HCT116 (cell line): ENCODE data around the gene RAP1A.

Experiments
- CBX3 ChIP-seq: IDR thresholded peaks from 2 replicates; pipeline ENCODE4 v1.6.1; 2012; ENCODE audit warnings: low read depth
- CEBPB ChIP-seq: IDR thresholded peaks from 2 replicates; pipeline ENCODE4 v1.6.1; 2012; ENCODE audit warnings: low read depth
- EZH2 ChIP-seq: fragments of 200-600 bp; sonication (generic); IDR thresholded peaks from 2 replicates; pipeline ENCODE4 v1.6.1; 2017; ENCODE audit warnings: antibody characterized with exemption, mixed run types
- EZH2phosphoT487 ChIP-seq: fragments of 200-600 bp; IDR thresholded peaks from 2 replicates; pipeline ENCODE4 v1.6.1; 2018; ENCODE audit warnings: antibody characterized with exemption, borderline replicate concordance
- FOSL1 ChIP-seq: IDR thresholded peaks from 2 replicates; pipeline ENCODE4 v1.6.1; 2012; ENCODE audit warnings: low read depth
- POLR2A ChIP-seq: IDR thresholded peaks from 2 replicates; pipeline ENCODE4 v1.7.0; 2011; ENCODE audit warnings: borderline replicate concordance; ENCODE audit not compliant: insufficient read depth, insufficient read length; ENCODE audit errors: extremely low read depth
- RAD21 ChIP-seq: IDR thresholded peaks from 2 replicates; pipeline ENCODE4 v1.6.1; 2012; ENCODE audit warnings: low read depth, mild to moderate bottlenecking
- YY1 ChIP-seq: IDR thresholded peaks from 2 replicates; pipeline ENCODE4 v1.6.1; 2011; ENCODE audit warnings: low read length, low read depth, moderate library complexity, mild to moderate bottlenecking; ENCODE audit not compliant: insufficient replicate concordance; ENCODE audit errors: extremely low read depth
- TF ChIP-seq, protein P1 (sequence below), 3 experiments: fragments of 200-600 bp in 1 of 3; sonication (generic) in 1 of 3; IDR thresholded peaks in 2 of 3; conservative IDR thresholded peaks in 1 of 3; 2 replicates each; pipeline ENCODE4 v1.5.1; 2012 to 2017; ENCODE audit warnings: low read depth in 2 of 3, low read length in 2 of 3, antibody characterized with exemption in 1 of 3, borderline replicate concordance in 1 of 3, control low read depth in 1 of 3, mild to moderate bottlenecking in 1 of 3, mixed read lengths in 1 of 3, mixed run types in 1 of 3, moderate library complexity in 1 of 3; ENCODE audit not compliant: insufficient read depth in 1 of 3

DNA sequence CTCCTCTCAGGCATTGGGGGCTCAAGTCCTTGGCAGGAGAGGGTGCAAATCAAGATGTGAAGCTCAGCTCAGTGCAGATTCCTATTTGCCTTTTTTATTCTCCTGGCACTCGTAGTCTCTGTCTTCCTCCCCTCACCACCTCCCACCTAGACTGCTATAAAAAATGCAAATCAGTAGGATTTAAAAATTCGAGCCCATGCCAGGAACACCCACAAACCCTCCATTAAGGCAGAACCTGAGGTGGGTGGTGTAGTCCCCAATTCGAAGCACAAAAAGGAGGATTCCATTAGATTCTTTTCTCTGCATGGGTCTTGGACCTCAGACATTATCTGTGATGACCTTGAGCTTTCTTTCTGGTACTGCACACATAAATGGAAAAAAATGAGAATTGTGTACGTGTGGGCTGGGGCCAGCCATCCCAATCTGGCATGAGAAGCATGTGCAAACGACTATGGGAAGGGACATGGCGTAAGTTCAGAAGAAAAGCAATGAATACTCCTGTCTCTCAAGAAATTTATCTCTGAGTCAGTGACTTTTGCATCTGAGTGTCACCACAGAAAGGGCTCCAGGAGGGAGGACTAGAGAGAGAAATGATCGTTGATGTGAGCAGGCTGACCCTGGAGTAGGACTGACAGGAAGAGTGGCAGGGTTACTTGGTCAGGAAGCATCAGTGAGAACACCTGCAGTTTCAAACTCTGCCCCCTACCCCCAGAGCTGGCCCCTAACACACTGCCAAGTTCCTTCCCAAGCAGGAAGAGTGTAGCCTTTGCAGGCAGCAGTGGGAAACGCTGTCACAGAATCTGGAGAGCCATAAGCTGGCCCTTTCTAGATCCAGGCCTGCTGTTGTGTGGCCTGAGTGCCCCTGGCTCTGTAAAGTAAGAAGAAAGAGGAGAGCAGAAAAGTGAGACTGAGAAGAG lies 117.9 kb downstream of the RAP1A start:
- TF ChIP-seq EZH2 (no peak), POLR2A (no peak), YY1 (no peak), CEBPB (no peak), RAD21 (no peak), FOSL1 (no peak), CBX3 (no peak), EZH2phosphoT487 (no peak)
- TF ChIP-seq, protein P1, sequence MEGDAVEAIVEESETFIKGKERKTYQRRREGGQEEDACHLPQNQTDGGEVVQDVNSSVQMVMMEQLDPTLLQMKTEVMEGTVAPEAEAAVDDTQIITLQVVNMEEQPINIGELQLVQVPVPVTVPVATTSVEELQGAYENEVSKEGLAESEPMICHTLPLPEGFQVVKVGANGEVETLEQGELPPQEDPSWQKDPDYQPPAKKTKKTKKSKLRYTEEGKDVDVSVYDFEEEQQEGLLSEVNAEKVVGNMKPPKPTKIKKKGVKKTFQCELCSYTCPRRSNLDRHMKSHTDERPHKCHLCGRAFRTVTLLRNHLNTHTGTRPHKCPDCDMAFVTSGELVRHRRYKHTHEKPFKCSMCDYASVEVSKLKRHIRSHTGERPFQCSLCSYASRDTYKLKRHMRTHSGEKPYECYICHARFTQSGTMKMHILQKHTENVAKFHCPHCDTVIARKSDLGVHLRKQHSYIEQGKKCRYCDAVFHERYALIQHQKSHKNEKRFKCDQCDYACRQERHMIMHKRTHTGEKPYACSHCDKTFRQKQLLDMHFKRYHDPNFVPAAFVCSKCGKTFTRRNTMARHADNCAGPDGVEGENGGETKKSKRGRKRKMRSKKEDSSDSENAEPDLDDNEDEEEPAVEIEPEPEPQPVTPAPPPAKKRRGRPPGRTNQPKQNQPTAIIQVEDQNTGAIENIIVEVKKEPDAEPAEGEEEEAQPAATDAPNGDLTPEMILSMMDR (IDR thresholded peaks at IDR 0.05 in 2 of 3, conservative IDR thresholded peaks at IDR 0.05 in 1 of 3; ENCODE audit: borderline replicate concordance in 1 of 3, insufficient read depth in 1 of 3, low read depth in 2 of 3, low read length in 2 of 3) = no peak
